OCI-LY7 (cell line): ENCODE results near the gene SEPTIN11.

Source experiments
- EZH2phosphoT487 ChIP-seq: fragments of 200-600 bp; sonication (generic); IDR thresholded peaks from 2 replicates; pipeline ENCODE4 v1.6.1; 2018; ENCODE audit warnings: low read depth, borderline replicate concordance, mild to moderate bottlenecking, mixed run types, antibody characterized with exemption, low read length, moderate library complexity, mixed read lengths
- TF ChIP-seq, protein P1 (sequence below): fragments of 200-600 bp; sonication (generic); conservative IDR thresholded peaks from 2 replicates; pipeline ENCODE4 v1.5.1; 2014; ENCODE audit warnings: mild to moderate bottlenecking, antibody characterized with exemption, low read length, moderate library complexity, mixed read lengths

DNA sequence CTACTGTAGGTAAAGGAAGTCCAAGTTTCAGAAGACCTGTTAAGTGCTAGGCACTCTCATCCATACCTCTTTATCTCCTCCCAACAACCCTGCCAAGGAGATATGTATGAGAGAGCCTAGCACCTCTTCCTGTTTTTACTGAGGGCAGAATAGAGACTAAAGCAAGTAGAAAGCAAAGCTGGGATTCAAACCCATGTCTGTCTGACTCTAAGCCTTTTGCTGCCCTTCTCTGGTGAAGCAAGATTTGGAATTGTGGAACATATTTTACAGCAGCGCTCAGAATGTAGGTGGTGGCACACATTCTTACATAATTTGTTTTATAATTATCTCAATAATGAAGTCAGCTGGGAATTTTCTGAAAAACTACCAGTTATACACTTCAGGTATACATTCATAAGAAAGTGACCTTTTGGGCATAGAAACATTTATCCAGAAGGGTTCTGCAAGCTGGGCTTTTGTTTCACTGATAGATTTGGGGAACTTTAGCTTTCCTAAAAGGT is 41.7 kb downstream of the SEPTIN11 start:
- TF ChIP-seq, protein P1, sequence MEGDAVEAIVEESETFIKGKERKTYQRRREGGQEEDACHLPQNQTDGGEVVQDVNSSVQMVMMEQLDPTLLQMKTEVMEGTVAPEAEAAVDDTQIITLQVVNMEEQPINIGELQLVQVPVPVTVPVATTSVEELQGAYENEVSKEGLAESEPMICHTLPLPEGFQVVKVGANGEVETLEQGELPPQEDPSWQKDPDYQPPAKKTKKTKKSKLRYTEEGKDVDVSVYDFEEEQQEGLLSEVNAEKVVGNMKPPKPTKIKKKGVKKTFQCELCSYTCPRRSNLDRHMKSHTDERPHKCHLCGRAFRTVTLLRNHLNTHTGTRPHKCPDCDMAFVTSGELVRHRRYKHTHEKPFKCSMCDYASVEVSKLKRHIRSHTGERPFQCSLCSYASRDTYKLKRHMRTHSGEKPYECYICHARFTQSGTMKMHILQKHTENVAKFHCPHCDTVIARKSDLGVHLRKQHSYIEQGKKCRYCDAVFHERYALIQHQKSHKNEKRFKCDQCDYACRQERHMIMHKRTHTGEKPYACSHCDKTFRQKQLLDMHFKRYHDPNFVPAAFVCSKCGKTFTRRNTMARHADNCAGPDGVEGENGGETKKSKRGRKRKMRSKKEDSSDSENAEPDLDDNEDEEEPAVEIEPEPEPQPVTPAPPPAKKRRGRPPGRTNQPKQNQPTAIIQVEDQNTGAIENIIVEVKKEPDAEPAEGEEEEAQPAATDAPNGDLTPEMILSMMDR, result no peak
- TF ChIP-seq EZH2phosphoT487, result no peak
